ENCODE data around the gene ITPRIPL1. TPM values are rescaled to one million over a fixed set of nuclear protein-coding genes. Genes with fewer than 3 reads are reported as not detected.

The ITPRIPL1 gene
- total RNA-seq, 1 donor from 2014 or later: 1.5 TPM

DNA sequence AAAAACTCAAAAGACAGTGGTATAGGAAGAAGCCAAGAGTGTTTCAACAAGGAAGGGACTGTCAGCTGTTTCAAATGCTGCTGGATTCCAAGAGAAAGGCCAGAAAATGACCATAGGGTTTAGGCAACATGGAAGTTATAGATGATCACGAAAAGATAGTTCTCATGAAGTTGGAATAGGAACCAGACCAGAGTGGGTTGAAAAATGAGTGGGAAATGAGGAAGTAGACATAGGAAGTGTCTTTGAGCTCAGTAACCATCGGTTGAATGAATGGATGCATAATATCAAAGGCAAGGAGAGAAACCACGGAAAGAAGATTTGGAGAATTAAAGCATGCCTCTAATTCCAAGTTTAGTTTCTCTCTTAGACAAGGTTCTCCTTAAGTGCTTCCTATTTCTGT is 11.8 kb downstream of the ITPRIPL1 start:
- H3K4me1 ChIP-seq: peaks cover 17% of the 10 kb centered on the region
- no peak overlapping the region for H3K27ac ChIP-seq
- DNase-seq (ENCODE audit: extremely low spot score in 2 of 2): no peak
- H3K4me3 ChIP-seq: no peak overlapping the region
- TF ChIP-seq POLR2AphosphoS5 (IDR thresholded peaks at IDR 0.05; ENCODE audit: insufficient read depth in 1 of 2, low read depth in 1 of 2) (no peak), POLR2A (IDR thresholded peaks at IDR 0.05) (no peak)
- TF ChIP-seq, protein P1, sequence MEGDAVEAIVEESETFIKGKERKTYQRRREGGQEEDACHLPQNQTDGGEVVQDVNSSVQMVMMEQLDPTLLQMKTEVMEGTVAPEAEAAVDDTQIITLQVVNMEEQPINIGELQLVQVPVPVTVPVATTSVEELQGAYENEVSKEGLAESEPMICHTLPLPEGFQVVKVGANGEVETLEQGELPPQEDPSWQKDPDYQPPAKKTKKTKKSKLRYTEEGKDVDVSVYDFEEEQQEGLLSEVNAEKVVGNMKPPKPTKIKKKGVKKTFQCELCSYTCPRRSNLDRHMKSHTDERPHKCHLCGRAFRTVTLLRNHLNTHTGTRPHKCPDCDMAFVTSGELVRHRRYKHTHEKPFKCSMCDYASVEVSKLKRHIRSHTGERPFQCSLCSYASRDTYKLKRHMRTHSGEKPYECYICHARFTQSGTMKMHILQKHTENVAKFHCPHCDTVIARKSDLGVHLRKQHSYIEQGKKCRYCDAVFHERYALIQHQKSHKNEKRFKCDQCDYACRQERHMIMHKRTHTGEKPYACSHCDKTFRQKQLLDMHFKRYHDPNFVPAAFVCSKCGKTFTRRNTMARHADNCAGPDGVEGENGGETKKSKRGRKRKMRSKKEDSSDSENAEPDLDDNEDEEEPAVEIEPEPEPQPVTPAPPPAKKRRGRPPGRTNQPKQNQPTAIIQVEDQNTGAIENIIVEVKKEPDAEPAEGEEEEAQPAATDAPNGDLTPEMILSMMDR (IDR thresholded peaks at IDR 0.05): no peak
- H3K9me3 ChIP-seq: no peaks in the 10 kb centered on the region
- no peaks in the 10 kb centered on the region for H3K27me3 ChIP-seq
- intact Hi-C loops (cut with DNase I): loop anchor here (5.0 kb wide), 1 partner anchor 570 kb away; no protein-coding TSS in a partner anchor
- H3K36me3 ChIP-seq: no peaks in the 10 kb centered on the region

DNA sequence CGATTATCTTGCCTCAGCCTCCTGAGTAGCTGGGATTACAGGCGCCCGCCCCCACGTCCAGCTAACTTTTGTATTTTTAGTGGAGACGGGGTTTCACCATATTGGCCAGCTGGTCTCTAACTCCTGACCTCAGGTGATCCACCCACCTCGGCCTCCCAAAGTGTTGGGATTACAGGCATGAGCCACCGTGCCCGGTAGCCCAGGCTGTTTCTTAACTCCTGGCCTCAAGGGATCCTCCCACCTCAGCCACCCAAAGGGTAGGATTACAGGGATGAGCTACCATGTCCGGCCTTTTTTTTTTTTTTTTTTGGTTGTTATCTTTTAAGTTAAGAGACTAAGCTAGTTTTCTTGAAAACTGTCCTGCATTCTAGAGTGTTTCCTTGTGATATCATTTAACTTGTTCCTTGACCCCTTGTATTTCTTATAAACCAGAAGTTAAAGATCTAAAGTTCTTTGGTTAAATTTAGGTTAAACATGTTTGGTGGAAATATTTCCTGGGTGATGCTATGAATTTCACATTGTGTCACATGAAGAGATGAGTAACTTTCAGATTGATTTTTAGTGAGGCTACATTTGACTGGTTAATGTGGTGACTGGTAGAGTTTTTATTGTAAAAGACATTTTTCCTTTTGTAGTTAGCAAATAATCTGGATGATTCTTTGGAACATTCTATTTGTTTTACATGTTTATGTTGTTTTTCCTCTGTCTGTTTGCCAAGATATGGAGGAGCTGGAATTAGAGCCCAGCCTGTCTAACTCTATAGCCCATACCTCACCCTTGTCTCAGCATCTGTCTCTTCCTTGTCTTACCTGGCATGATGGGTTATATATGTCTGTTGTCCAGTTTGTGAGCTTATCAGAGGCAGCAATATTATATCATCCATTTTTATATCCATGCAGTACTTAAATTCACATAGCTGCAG is 15.6 kb downstream of the ITPRIPL1 start:
- no peaks in the 10 kb centered on the region for H3K9me3 ChIP-seq
- H3K4me1 ChIP-seq: peaks cover 8% of the 10 kb centered on the region
- intact Hi-C loops (cut with DNase I): no loop called here
- H3K4me3 ChIP-seq: no peak overlapping the region
- no peak overlapping the region for H3K27ac ChIP-seq
- no peak for DNase-seq (ENCODE audit: extremely low spot score in 2 of 2)
- H3K27me3 ChIP-seq: no peaks in the 10 kb centered on the region
- H3K36me3 ChIP-seq: no peaks in the 10 kb centered on the region
- no peak for TF ChIP-seq POLR2AphosphoS5 (IDR thresholded peaks at IDR 0.05; ENCODE audit: insufficient read depth in 1 of 2, low read depth in 1 of 2)
- TF ChIP-seq POLR2A (IDR thresholded peaks at IDR 0.05): no peak
- TF ChIP-seq, protein P1 (IDR thresholded peaks at IDR 0.05): no peak

DNA sequence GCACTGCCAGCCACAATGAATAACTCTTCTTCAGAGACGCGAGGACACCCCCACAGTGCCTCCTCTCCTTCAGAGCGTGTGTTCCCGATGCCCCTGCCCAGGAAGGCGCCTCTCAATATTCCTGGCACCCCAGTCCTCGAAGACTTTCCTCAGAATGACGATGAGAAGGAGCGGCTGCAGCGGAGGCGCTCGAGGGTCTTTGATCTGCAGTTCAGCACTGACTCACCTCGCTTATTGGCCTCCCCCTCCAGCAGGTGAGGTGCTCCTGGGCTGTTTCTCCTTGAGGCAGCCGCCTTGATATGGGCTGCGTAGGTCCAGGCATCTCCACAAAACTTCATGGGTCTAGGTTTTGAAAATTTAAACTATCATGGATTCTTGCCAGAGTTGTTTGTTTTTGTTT is 16.5 kb downstream of the ITPRIPL1 start:
- no peak overlapping the region for H3K27ac ChIP-seq
- no peaks in the 10 kb centered on the region for H3K4me1 ChIP-seq
- H3K4me3 ChIP-seq: no peak overlapping the region
- DNase-seq (ENCODE audit: extremely low spot score in 2 of 2): no peak
- H3K27me3 ChIP-seq: no peaks in the 10 kb centered on the region
- TF ChIP-seq POLR2A (IDR thresholded peaks at IDR 0.05): no peak
- TF ChIP-seq, protein P1 (IDR thresholded peaks at IDR 0.05): no peak
- TF ChIP-seq POLR2AphosphoS5 (IDR thresholded peaks at IDR 0.05; ENCODE audit: insufficient read depth in 1 of 2, low read depth in 1 of 2): no peak
- no peaks in the 10 kb centered on the region for H3K9me3 ChIP-seq
- intact Hi-C loops (cut with DNase I): no loop called here
- no peaks in the 10 kb centered on the region for H3K36me3 ChIP-seq

DNA sequence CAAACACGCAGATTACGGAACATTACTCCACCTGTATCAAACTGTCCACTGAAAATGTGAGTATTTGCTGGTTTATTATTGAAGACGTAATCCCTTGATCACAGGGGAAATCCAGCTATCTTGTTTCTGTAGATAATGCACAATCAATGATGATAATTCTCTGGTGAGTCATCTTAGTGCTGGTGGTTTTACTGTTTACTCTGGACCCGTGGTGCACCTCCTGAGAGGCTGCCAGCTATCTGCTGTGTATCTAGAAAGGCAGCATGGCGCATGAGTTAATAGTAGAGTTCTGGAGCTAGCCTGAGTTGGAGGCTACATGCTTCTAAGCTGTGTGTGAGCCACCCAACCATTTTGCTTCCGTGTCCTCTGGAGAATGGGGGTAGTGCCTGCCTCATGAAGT is 17.0 kb downstream of the ITPRIPL1 start:
- no peak for TF ChIP-seq POLR2AphosphoS5 (IDR thresholded peaks at IDR 0.05; ENCODE audit: insufficient read depth in 1 of 2, low read depth in 1 of 2)
- TF ChIP-seq, protein P1 (IDR thresholded peaks at IDR 0.05): no peak
- TF ChIP-seq POLR2A (IDR thresholded peaks at IDR 0.05): no peak
- no peak overlapping the region for H3K4me3 ChIP-seq
- intact Hi-C loops (cut with DNase I): no loop called here
- H3K27ac ChIP-seq: no peak overlapping the region
- H3K27me3 ChIP-seq: no peaks in the 10 kb centered on the region
- no peaks in the 10 kb centered on the region for H3K36me3 ChIP-seq
- no peaks in the 10 kb centered on the region for H3K9me3 ChIP-seq
- H3K4me1 ChIP-seq: no peaks in the 10 kb centered on the region
- DNase-seq (ENCODE audit: extremely low spot score in 2 of 2): no peak

DNA sequence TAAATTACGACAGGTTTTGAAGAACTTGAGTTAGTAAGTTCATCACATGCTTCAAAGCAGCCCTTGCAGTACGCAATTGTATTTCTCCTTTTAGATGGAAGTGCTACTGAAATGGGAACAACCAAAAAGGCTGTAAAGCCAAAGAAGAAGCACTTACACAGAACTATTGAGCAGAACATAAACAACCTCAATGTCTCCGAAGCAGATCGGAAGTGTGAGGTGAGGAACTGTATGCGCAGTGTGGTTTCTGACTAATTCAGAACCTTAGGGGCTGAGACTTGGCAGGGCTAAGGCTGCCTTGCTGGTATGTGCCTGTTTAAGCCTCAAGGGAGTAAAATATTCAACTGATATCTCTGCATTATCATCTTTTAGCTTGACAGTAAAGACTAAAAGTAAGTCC is 18.9 kb downstream of the ITPRIPL1 start:
- H3K36me3 ChIP-seq: no peaks in the 10 kb centered on the region
- no peak for DNase-seq (ENCODE audit: extremely low spot score in 2 of 2)
- no peaks in the 10 kb centered on the region for H3K9me3 ChIP-seq
- no peak overlapping the region for H3K4me3 ChIP-seq
- intact Hi-C loops (cut with DNase I): no loop called here
- no peaks in the 10 kb centered on the region for H3K27me3 ChIP-seq
- H3K27ac ChIP-seq: no peak overlapping the region
- TF ChIP-seq POLR2A (IDR thresholded peaks at IDR 0.05): no peak
- H3K4me1 ChIP-seq: no peaks in the 10 kb centered on the region

Data from vagina (tissue), 2 donors.